ENCODE data around the gene CCR5AS.

CCR5AS gene

DNA sequence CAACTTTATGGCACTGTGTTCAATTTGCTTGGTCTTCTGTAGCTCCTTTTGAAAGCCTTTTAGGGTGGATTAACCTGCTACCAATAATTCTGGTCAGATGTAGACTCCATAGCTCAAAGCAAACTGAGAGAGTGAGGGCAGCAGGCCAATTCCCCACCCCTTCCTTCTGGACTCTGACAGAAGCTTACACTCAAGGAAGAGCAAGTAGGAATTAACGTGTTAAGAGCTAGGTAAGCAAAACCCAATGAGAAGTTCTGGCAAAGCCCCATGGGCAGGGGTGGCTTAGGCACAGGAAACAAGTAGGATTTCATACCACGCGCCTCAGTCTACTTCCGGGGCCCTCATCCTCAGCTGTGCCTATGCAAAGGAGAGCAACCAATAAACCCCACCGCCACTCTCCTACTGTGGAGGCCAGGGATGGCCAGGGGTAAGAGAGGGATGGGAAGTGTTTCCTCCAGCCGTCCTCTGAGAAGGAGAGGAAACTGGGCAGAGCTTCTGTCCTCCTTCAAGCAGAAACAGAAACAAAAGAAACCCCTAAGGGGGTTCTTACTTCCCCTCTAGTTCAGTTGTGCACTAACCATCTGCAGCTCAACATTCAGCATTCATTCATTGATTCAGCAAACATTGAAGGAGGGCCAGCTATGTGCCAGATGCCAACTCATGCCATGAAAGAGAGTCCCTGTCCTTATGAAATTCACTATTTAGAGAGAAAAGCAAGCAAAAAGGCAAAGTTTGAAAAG is 23.5 kb downstream of the CCR5AS start:
- peak overlapping the region; percentile 86 for H3K4me2 ChIP-seq
- no peaks in the 10 kb centered on the region for H3K27me3 ChIP-seq
- peaks cover 35% of the 10 kb centered on the region for H3K4me1 ChIP-seq
- H3K27ac ChIP-seq = peak overlapping the region; percentile 88
- 0 out of 2 replicates have a peak overlapping the region, but pooled peaks have one; percentile 31 for H3K4me3 ChIP-seq
- H3K9ac ChIP-seq = peak overlapping the region; percentile 71; the same call in 1 of the 2 replicates
- no peaks in the 10 kb centered on the region for H4K20me1 ChIP-seq
- H3K36me3 ChIP-seq = no peaks in the 10 kb centered on the region
- no peak for TF ChIP-seq Cebpa-rat (IDR thresholded peaks at IDR 0.05)
- peaks cover 11% of the 10 kb centered on the region for H3K9me3 ChIP-seq

GRCh38 chr3:46381625-46382024 is 25.2 kb downstream of the CCR5AS start:
- Histone ChIP-seq H3K4me2 (no peak overlapping the region), H3K4me3 (no peak overlapping the region), H3K27me3 (no peaks in the 10 kb centered on the region), H3K36me3 (no peaks in the 10 kb centered on the region), H3K9ac (no peak overlapping the region), H3K27ac (no peak overlapping the region), H4K20me1 (no peaks in the 10 kb centered on the region), H3K9me3 (no peaks in the 10 kb centered on the region), H3K4me1 (peaks cover 36% of the 10 kb centered on the region)
- no peak for TF ChIP-seq Cebpa-rat (IDR thresholded peaks at IDR 0.05)

GRCh38 chr3:46380471-46381221 is 26.2 kb downstream of the CCR5AS start:
- Histone ChIP-seq H3K4me1 (peaks cover 45% of the 10 kb centered on the region), H3K4me2 (peak overlapping the region; percentile 14), H3K9me3 (no peaks in the 10 kb centered on the region), H3K27me3 (no peaks in the 10 kb centered on the region), H3K36me3 (no peaks in the 10 kb centered on the region), H3K27ac (no peak overlapping the region), H4K20me1 (no peaks in the 10 kb centered on the region), H3K4me3 (no peak overlapping the region), H3K9ac (no peak overlapping the region)
- no peak for TF ChIP-seq Cebpa-rat (IDR thresholded peaks at IDR 0.05)

DNA sequence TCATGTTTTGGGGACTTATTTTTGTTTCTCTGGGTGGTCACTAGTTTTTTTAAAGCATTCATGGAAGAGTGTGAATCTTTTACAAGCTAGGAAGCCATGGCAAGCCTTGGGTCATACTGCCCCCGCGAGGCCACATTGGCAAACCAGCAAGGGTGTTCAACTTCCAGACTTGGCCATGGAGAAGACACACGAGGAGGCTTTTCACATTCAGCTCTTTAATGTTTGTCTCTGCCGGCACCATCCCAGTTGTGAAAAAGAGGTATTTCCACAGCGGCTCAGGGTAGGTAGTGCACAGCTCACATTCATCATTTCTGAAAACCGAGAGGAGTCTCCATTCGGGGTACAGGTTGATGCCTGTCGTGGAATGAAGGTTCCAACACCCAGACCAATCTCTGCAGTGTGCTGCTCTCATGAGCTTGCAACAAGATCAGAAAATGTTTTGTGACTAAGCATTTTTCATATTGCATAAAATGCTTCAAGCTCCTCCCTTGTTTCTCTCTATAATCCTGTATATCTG is 28.4 kb downstream of the CCR5AS start:
- H3K36me3 ChIP-seq = no peaks in the 10 kb centered on the region
- no peak overlapping the region for H3K4me3 ChIP-seq
- peaks cover 34% of the 10 kb centered on the region for H3K4me1 ChIP-seq
- no peak for TF ChIP-seq Cebpa-rat (IDR thresholded peaks at IDR 0.05)
- H3K9me3 ChIP-seq = no peaks in the 10 kb centered on the region
- no peaks in the 10 kb centered on the region for H3K27me3 ChIP-seq
- H4K20me1 ChIP-seq = no peaks in the 10 kb centered on the region
- no peak overlapping the region for H3K9ac ChIP-seq
- H3K27ac ChIP-seq = no peak overlapping the region
- no peak overlapping the region for H3K4me2 ChIP-seq

DNA sequence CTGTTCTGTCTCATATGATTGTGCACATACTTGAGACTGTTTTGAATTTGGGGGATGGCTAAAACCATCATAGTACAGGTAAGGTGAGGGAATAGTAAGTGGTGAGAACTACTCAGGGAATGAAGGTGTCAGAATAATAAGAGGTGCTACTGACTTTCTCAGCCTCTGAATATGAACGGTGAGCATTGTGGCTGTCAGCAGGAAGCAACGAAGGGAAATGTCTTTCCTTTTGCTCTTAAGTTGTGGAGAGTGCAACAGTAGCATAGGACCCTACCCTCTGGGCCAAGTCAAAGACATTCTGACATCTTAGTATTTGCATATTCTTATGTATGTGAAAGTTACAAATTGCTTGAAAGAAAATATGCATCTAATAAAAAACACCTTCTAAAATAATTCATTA is 31.1 kb downstream of the CCR5AS start:
- H3K36me3 ChIP-seq = no peaks in the 10 kb centered on the region
- H3K4me1 ChIP-seq = peaks cover 22% of the 10 kb centered on the region
- H3K27ac ChIP-seq = no peak overlapping the region
- H3K4me2 ChIP-seq = peak overlapping the region; percentile 40
- no peak overlapping the region for H3K9ac ChIP-seq
- no peak overlapping the region for H3K4me3 ChIP-seq
- no peaks in the 10 kb centered on the region for H4K20me1 ChIP-seq
- TF ChIP-seq Cebpa-rat (IDR thresholded peaks at IDR 0.05) = no peak
- H3K27me3 ChIP-seq = no peaks in the 10 kb centered on the region
- no peaks in the 10 kb centered on the region for H3K9me3 ChIP-seq

DNA sequence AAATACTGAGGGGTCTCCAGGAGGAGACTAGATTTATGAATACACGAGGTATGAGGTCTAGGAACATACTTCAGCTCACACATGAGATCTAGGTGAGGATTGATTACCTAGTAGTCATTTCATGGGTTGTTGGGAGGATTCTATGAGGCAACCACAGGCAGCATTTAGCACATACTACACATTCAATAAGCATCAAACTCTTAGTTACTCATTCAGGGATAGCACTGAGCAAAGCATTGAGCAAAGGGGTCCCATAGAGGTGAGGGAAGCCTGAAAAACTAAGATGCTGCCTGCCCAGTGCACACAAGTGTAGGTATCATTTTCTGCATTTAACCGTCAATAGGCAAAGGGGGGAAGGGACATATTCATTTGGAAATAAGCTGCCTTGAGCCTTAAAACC is 31.6 kb downstream of the CCR5AS start:
- H4K20me1 ChIP-seq = no peaks in the 10 kb centered on the region
- no peak overlapping the region for H3K9ac ChIP-seq
- H3K4me1 ChIP-seq = peaks cover 16% of the 10 kb centered on the region
- no peaks in the 10 kb centered on the region for H3K9me3 ChIP-seq
- TF ChIP-seq Cebpa-rat (IDR thresholded peaks at IDR 0.05) = no peak
- H3K27me3 ChIP-seq = no peaks in the 10 kb centered on the region
- no peaks in the 10 kb centered on the region for H3K36me3 ChIP-seq
- H3K27ac ChIP-seq = no peak overlapping the region
- H3K4me2 ChIP-seq = peak overlapping the region; percentile 40
- H3K4me3 ChIP-seq = no peak overlapping the region

DNA sequence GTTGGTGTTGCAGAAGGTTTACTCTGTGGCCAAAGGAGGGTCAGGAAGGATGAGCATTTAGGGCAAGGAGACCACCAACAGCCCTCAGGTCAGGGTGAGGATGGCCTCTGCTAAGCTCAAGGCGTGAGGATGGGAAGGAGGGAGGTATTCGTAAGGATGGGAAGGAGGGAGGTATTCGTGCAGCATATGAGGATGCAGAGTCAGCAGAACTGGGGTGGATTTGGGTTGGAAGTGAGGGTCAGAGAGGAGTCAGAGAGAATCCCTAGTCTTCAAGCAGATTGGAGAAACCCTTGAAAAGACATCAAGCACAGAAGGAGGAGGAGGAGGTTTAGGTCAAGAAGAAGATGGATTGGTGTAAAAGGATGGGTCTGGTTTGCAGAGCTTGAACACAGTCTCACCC is 32.1 kb downstream of the CCR5AS start:
- Histone ChIP-seq H3K4me3 (no peak overlapping the region), H3K36me3 (no peaks in the 10 kb centered on the region), H3K27me3 (no peaks in the 10 kb centered on the region), H3K4me1 (peaks cover 16% of the 10 kb centered on the region), H3K4me2 (no peak overlapping the region), H3K27ac (no peak overlapping the region), H3K9me3 (no peaks in the 10 kb centered on the region), H3K9ac (no peak overlapping the region), H4K20me1 (no peaks in the 10 kb centered on the region)
- TF ChIP-seq Cebpa-rat (IDR thresholded peaks at IDR 0.05) = no peak

DNA sequence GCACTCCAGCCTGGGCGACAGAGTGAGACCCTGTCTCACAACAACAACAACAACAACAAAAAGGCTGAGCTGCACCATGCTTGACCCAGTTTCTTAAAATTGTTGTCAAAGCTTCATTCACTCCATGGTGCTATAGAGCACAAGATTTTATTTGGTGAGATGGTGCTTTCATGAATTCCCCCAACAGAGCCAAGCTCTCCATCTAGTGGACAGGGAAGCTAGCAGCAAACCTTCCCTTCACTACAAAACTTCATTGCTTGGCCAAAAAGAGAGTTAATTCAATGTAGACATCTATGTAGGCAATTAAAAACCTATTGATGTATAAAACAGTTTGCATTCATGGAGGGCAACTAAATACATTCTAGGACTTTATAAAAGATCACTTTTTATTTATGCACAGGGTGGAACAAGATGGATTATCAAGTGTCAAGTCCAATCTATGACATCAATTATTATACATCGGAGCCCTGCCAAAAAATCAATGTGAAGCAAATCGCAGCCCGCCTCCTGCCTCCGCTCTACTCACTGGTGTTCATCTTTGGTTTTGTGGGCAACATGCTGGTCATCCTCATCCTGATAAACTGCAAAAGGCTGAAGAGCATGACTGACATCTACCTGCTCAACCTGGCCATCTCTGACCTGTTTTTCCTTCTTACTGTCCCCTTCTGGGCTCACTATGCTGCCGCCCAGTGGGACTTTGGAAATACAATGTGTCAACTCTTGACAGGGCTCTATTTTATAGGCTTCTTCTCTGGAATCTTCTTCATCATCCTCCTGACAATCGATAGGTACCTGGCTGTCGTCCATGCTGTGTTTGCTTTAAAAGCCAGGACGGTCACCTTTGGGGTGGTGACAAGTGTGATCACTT is 34.1 kb downstream of the CCR5AS start:
- H3K9me3 ChIP-seq = no peaks in the 10 kb centered on the region
- H4K20me1 ChIP-seq = no peaks in the 10 kb centered on the region
- H3K4me1 ChIP-seq = peaks cover 16% of the 10 kb centered on the region
- TF ChIP-seq Cebpa-rat (IDR thresholded peaks at IDR 0.05) = no peak
- no peaks in the 10 kb centered on the region for H3K27me3 ChIP-seq
- H3K4me3 ChIP-seq = no peak overlapping the region
- H3K9ac ChIP-seq = no peak overlapping the region
- no peak overlapping the region for H3K4me2 ChIP-seq
- no peaks in the 10 kb centered on the region for H3K36me3 ChIP-seq
- H3K27ac ChIP-seq = no peak overlapping the region

GRCh38 chr3:46371519-46372340 is 35.1 kb downstream of the CCR5AS start:
- Histone ChIP-seq H3K4me2 (no peak overlapping the region), H3K9ac (no peak overlapping the region)
- no peak for TF ChIP-seq Cebpa-rat (IDR thresholded peaks at IDR 0.05)

More at GRCh38 chr3:46371519-46372340, 35.1 kb downstream of the CCR5AS start:
- H3K27me3 ChIP-seq = no peaks in the 10 kb centered on the region
- H4K20me1 ChIP-seq = no peaks in the 10 kb centered on the region
- peaks cover 16% of the 10 kb centered on the region for H3K4me1 ChIP-seq
- H3K27ac ChIP-seq = no peak overlapping the region
- H3K9me3 ChIP-seq = no peaks in the 10 kb centered on the region
- H3K36me3 ChIP-seq = no peaks in the 10 kb centered on the region
- H3K4me3 ChIP-seq = no peak overlapping the region
